HEK293 (cell line): ENCODE data around the gene SLC25A1.

Experiments
- CTCF ChIA-PET: fragments of 350-600 bp; formaldehyde crosslinking; extraction: SDS; loops from one replicate; lab custom pipeline; 2021; ENCODE audit warnings: antibody characterized with exemption; lab: Yijun Ruan, JAX
- POLR2A ChIA-PET: fragments of 300-600 bp; formaldehyde crosslinking; extraction: SDS; loops from one replicate; lab custom pipeline; 2020; ENCODE audit warnings: antibody characterized with exemption, inconsistent platforms; lab: Yijun Ruan, JAX
- H3K27ac ChIP-seq: fragments of 200-500 bp; sonication (Bioruptor generic); 2 replicates; pipeline ENCODE4 v1.5.1; 2014; ENCODE audit warnings: low read depth, low read length, control low read depth, inconsistent platforms; ENCODE audit errors: extremely low read depth
- H3K36me3 ChIP-seq, 2 experiments: fragments of 200-500 bp in 1 of 2; sonication (Bioruptor generic) in 1 of 2; 1 replicate in 1 of 2; 2 replicates in 1 of 2; pipeline ENCODE4 v1.5.1; 2014 to 2017; ENCODE audit warnings: inconsistent platforms in 2 of 2, low read length in 2 of 2; ENCODE audit not compliant: control insufficient read depth in 2 of 2, insufficient read depth in 1 of 2
- H3K4me1 ChIP-seq: fragments of 200-500 bp; sonication (Bioruptor generic); 2 replicates; pipeline ENCODE4 v1.5.1; 2014; ENCODE audit warnings: mild to moderate bottlenecking, low read length, inconsistent platforms; ENCODE audit not compliant: control insufficient read depth, insufficient read depth
- H3K4me3 ChIP-seq: 2 replicates; pipeline ENCODE4 v1.5.1; 2011; ENCODE audit warnings: low read depth, mild to moderate bottlenecking, control low read depth, low read length, moderate library complexity
- H3K9me3 ChIP-seq: fragments of 200-500 bp; sonication (Bioruptor generic); 2 replicates; pipeline ENCODE4 v1.5.1; 2014; ENCODE audit warnings: low read depth, low read length, inconsistent platforms; ENCODE audit not compliant: control insufficient read depth, insufficient read depth
- BCL11B ChIP-seq: fragments of 450-650 bp; formaldehyde crosslinking; IDR thresholded peaks from 2 replicates; pipeline ENCODE4 v1.5.1; 2016; ENCODE audit warnings: low read depth, missing biosample characterization, missing genetic modification characterization
- GFI1B ChIP-seq: fragments of 450-650 bp; formaldehyde crosslinking; IDR thresholded peaks from 2 replicates; pipeline ENCODE4 v1.5.1; 2016; ENCODE audit warnings: missing biosample characterization, missing genetic modification characterization
- PRDM1 ChIP-seq: fragments of 450-650 bp; formaldehyde crosslinking; IDR thresholded peaks from 2 replicates; pipeline ENCODE4; 2016; ENCODE audit warnings: missing biosample characterization, missing genetic modification characterization
- PRDM10 ChIP-seq: fragments of 450-650 bp; formaldehyde crosslinking; IDR thresholded peaks from 2 replicates; pipeline ENCODE4 v1.5.1; 2016; ENCODE audit warnings: missing biosample characterization, missing genetic modification characterization
- PRDM2 ChIP-seq: fragments of 450-650 bp; formaldehyde crosslinking; IDR thresholded peaks from 2 replicates; pipeline ENCODE4 v1.5.1; 2016; ENCODE audit warnings: missing biosample characterization, missing genetic modification characterization, borderline replicate concordance
- SP3 ChIP-seq: fragments of 450-650 bp; formaldehyde crosslinking; IDR thresholded peaks from 2 replicates; pipeline ENCODE4 v1.5.1; 2016; ENCODE audit warnings: missing biosample characterization, missing genetic modification characterization
- ZFP69B ChIP-seq: fragments of 450-650 bp; formaldehyde crosslinking; IDR thresholded peaks from 2 replicates; pipeline ENCODE4 v1.5.1; 2016; ENCODE audit warnings: missing biosample characterization, missing genetic modification characterization
- ZNF140 ChIP-seq: fragments of 450-650 bp; formaldehyde crosslinking; IDR thresholded peaks from 2 replicates; pipeline ENCODE4 v1.5.1; 2016; ENCODE audit warnings: missing biosample characterization, missing genetic modification characterization
- ZNF16 ChIP-seq: fragments of 450-650 bp; formaldehyde crosslinking; IDR thresholded peaks from 2 replicates; pipeline ENCODE4 v1.5.1; 2016; ENCODE audit warnings: low read depth, missing biosample characterization, missing genetic modification characterization
- ZNF2 ChIP-seq: fragments of 450-650 bp; formaldehyde crosslinking; IDR thresholded peaks from 2 replicates; pipeline ENCODE4 v1.5.1; 2016; ENCODE audit warnings: missing biosample characterization, missing genetic modification characterization
- ZNF23 ChIP-seq: fragments of 450-650 bp; formaldehyde crosslinking; IDR thresholded peaks from 2 replicates; pipeline ENCODE4 v1.5.1; 2016; ENCODE audit warnings: missing biosample characterization, missing genetic modification characterization, borderline replicate concordance
- ZNF426 ChIP-seq: fragments of 450-650 bp; formaldehyde crosslinking; IDR thresholded peaks from 2 replicates; pipeline ENCODE4 v1.5.1; 2017; ENCODE audit warnings: missing biosample characterization, missing genetic modification characterization, mild to moderate bottlenecking, inconsistent platforms, moderate library complexity
- ZNF670 ChIP-seq: fragments of 450-650 bp; formaldehyde crosslinking; IDR thresholded peaks from 2 replicates; pipeline ENCODE4 v1.5.1; 2016; ENCODE audit warnings: missing biosample characterization, missing genetic modification characterization, low read depth
- ZXDB ChIP-seq: fragments of 450-650 bp; formaldehyde crosslinking; IDR thresholded peaks from 2 replicates; pipeline ENCODE4 v1.5.1; 2016; ENCODE audit warnings: missing biosample characterization, missing genetic modification characterization
- TF ChIP-seq, protein P1 (sequence below): fragments of 450-650 bp; formaldehyde crosslinking; IDR thresholded peaks from 2 replicates; pipeline ENCODE4 v1.5.1; 2016; ENCODE audit warnings: missing biosample characterization, missing genetic modification characterization
- TF ChIP-seq, protein P2 (sequence below): fragments of 450-650 bp; formaldehyde crosslinking; IDR thresholded peaks from 2 replicates; pipeline ENCODE4 v1.5.1; 2017; ENCODE audit warnings: missing biosample characterization, missing genetic modification characterization

Gene SLC25A1

DNA sequence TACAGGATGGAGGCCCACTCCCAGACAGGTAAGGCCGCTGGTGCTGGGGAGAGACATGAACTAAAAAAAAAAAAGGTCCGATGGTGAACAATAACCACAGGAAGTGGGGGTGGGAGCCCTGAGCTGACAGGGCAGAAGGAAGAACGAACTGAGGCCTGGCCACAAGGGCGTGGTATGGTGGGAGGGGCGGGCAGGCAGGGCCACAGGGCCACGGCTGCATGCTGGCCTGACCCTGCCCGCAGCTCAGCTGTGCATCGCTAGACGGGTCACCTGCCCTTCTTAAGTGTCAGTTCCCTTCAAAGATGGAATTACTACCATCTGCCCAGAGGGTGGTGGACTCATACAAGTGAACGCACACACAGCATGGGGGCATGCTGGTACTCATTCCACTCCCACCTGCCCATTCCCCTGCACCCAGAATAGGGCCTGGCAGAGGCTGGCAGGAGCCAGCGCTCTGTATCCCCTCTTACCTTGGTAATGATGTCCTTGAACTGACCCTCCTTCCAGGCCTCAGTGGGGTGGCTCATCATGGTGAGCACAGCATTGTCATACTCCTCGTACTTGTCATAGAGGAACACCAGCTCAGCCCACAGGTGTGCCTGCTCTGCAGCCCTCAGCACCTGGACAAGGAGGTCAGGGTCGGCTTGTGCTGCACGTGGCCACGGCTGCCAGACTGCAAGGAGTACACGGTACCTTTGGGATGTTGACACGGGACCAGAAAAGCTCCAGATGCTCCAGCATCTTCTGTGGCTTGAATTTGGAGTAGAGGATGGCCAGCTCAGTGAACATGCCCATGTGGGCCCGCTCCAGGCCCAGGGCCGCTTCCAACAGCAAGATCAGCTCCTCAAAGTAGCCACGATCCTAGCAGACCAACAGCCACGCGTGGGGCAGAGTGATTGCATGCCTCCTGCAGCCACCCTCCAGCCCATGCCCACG is 17.5 kb upstream of the SLC25A1 start (continued):
- TF ChIP-seq, protein P1, sequence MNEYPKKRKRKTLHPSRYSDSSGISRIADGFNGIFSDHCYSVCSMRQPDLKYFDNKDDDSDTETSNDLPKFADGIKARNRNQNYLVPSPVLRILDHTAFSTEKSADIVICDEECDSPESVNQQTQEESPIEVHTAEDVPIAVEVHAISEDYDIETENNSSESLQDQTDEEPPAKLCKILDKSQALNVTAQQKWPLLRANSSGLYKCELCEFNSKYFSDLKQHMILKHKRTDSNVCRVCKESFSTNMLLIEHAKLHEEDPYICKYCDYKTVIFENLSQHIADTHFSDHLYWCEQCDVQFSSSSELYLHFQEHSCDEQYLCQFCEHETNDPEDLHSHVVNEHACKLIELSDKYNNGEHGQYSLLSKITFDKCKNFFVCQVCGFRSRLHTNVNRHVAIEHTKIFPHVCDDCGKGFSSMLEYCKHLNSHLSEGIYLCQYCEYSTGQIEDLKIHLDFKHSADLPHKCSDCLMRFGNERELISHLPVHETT (tag by site-specific recombination), result no peak
- TF ChIP-seq, protein P2, sequence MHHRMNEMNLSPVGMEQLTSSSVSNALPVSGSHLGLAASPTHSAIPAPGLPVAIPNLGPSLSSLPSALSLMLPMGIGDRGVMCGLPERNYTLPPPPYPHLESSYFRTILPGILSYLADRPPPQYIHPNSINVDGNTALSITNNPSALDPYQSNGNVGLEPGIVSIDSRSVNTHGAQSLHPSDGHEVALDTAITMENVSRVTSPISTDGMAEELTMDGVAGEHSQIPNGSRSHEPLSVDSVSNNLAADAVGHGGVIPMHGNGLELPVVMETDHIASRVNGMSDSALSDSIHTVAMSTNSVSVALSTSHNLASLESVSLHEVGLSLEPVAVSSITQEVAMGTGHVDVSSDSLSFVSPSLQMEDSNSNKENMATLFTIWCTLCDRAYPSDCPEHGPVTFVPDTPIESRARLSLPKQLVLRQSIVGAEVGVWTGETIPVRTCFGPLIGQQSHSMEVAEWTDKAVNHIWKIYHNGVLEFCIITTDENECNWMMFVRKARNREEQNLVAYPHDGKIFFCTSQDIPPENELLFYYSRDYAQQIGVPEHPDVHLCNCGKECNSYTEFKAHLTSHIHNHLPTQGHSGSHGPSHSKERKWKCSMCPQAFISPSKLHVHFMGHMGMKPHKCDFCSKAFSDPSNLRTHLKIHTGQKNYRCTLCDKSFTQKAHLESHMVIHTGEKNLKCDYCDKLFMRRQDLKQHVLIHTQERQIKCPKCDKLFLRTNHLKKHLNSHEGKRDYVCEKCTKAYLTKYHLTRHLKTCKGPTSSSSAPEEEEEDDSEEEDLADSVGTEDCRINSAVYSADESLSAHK (tag by site-specific recombination), result no peak
- no peak for TF ChIP-seq ZFP69B (tag by site-specific recombination)
- TF ChIP-seq BCL11B (tag by site-specific recombination), result no peak
- TF ChIP-seq GFI1B (tag by site-specific recombination), result no peak
- TF ChIP-seq, all 188 proteins: peak for 0

DNA sequence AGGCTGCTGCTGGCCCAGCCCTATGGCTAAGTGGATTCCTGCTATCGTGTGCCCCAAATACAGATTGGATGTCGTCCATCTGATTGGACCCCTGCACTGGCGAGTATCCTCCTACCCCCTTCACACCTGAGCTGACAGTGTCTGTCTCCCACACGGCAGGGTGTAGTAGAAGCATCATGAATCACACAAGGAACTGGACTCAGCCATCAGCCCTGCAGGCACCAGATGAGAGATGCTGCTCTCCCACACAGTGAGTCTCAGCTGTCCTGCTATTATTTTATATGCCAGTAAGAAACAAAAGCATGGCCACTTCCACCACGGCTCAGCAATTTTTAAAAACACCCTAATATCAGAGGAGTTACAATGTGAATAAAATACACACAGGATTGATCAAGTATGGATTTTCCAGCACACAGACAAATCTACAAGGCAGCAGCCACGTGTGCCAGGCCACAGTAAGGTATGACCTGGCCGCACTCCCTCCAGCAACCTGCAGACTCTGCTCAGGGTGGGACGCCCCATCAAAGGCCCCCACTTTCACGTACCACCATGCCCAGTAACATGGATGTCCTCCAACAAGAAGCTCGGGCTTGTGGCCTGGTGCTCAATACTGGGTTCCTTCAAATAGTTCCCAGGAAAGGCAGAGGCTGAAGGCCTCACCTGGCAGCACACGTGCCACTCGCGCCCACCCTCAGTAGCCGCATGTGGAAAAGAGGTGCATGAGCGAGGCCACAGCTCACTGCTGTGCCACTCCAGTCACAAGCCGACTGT is 16.4 kb upstream of the SLC25A1 start:
- ChIA-PET POLR2A (interaction anchor here (1.1 kb wide), 1 partner anchor 16 kb away, joined by 3 read pairs; the partner anchor contains the start of gene SLC25A1), CTCF (interaction anchor here (0.6 to 1.0 kb wide), 3 partner anchors 37 to 375 kb away, joined by 3 read pairs; no protein-coding TSS in a partner anchor)
- Histone ChIP-seq H3K4me3 (no peak overlapping the region), H3K27ac (no peak overlapping the region), H3K36me3 (peaks cover 0 to 49% of the 10 kb centered on the region in 2 experiments; a peak in 2 of 3 replicates), H3K4me1 (no peaks in the 10 kb centered on the region), H3K9me3 (no peaks in the 10 kb centered on the region)
- TF ChIP-seq ZNF23 (tag by site-specific recombination) (no peak), SP3 (tag by site-specific recombination) (no peak), ZNF2 (tag by site-specific recombination) (no peak), ZNF140 (tag by site-specific recombination) (no peak), PRDM1 (tag by site-specific recombination) (no peak), PRDM10 (tag by site-specific recombination) (no peak), PRDM2 (tag by site-specific recombination) (no peak), ZNF670 (tag by site-specific recombination) (no peak), ZNF16 (no peak), ZNF426 (no peak), ZXDB (no peak)
